ENCODE measurements around the gene FSTL5.

FSTL5 gene

DNA sequence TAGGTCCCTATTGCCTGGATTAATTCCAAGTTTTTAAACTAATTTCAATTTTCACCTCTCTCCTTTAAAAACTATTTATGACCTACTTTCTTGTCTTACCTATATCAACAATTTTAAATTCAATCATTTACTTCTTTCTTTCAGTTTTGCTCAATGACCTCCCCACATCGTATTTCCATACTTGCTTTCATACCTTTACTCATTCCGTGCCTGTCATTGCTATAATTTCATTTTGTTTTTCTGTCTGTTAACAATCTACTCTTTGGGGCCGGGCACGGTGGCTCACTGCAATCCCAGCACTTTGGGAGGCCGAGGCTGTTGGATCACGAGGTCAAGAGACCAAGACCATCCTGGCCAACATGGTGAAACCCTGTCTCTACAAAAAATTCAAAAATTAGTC lies 781.1 kb downstream of the FSTL5 start:
- TF ChIP-seq EP300 (IDR thresholded peaks at IDR 0.05; ENCODE audit: borderline replicate concordance) (no peak), CEBPB (IDR thresholded peaks at IDR 0.05) (no peak), CREB1 (IDR thresholded peaks at IDR 0.05; ENCODE audit: low read depth) (no peak), TAF1 (IDR thresholded peaks at IDR 0.05; ENCODE audit: low read depth) (no peak), RAD21 (IDR thresholded peaks at IDR 0.05; ENCODE audit: low read depth) (no peak), ZBTB7A (IDR thresholded peaks at IDR 0.05; ENCODE audit: low read depth) (no peak), FOXM1 (IDR thresholded peaks at IDR 0.05; ENCODE audit: borderline replicate concordance, low read depth) (no peak), YY1 (IDR thresholded peaks at IDR 0.05; ENCODE audit: low read depth) (no peak), NFIC (IDR thresholded peaks at IDR 0.05) (no peak), EGR1 (IDR thresholded peaks at IDR 0.05) (no peak), TEAD4 (IDR thresholded peaks at IDR 0.05) (no peak), TCF12 (IDR thresholded peaks at IDR 0.05; ENCODE audit: low read depth) (no peak)
- TF ChIP-seq, protein P1, sequence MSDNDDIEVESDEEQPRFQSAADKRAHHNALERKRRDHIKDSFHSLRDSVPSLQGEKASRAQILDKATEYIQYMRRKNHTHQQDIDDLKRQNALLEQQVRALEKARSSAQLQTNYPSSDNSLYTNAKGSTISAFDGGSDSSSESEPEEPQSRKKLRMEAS (IDR thresholded peaks at IDR 0.05), result no peak
- TF ChIP-seq, protein P2, sequence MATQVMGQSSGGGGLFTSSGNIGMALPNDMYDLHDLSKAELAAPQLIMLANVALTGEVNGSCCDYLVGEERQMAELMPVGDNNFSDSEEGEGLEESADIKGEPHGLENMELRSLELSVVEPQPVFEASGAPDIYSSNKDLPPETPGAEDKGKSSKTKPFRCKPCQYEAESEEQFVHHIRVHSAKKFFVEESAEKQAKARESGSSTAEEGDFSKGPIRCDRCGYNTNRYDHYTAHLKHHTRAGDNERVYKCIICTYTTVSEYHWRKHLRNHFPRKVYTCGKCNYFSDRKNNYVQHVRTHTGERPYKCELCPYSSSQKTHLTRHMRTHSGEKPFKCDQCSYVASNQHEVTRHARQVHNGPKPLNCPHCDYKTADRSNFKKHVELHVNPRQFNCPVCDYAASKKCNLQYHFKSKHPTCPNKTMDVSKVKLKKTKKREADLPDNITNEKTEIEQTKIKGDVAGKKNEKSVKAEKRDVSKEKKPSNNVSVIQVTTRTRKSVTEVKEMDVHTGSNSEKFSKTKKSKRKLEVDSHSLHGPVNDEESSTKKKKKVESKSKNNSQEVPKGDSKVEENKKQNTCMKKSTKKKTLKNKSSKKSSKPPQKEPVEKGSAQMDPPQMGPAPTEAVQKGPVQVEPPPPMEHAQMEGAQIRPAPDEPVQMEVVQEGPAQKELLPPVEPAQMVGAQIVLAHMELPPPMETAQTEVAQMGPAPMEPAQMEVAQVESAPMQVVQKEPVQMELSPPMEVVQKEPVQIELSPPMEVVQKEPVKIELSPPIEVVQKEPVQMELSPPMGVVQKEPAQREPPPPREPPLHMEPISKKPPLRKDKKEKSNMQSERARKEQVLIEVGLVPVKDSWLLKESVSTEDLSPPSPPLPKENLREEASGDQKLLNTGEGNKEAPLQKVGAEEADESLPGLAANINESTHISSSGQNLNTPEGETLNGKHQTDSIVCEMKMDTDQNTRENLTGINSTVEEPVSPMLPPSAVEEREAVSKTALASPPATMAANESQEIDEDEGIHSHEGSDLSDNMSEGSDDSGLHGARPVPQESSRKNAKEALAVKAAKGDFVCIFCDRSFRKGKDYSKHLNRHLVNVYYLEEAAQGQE (IDR thresholded peaks at IDR 0.05; ENCODE audit: low read depth), result no peak
- TF ChIP-seq, protein P3, sequence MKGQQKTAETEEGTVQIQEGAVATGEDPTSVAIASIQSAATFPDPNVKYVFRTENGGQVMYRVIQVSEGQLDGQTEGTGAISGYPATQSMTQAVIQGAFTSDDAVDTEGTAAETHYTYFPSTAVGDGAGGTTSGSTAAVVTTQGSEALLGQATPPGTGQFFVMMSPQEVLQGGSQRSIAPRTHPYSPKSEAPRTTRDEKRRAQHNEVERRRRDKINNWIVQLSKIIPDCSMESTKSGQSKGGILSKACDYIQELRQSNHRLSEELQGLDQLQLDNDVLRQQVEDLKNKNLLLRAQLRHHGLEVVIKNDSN (IDR thresholded peaks at IDR 0.05), result no peak

DNA sequence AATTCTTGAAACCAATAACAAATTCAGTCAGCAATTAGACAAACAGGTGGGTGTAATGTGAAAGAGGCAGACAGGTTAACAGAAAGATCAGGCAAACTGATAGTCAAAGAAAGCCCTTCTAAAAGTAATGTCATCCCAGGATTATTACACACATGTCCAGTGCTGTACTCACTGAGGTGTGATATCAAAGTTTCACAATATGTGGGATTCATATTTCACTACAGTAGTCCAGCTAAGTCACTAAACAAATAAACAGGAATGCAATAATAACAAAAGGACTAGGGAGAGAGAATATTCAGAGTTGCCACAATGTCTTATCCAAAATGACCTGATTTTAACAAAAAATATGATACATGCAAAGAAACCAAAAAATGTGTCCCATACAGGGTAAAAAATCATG lies 787.5 kb downstream of the FSTL5 start:
- TF ChIP-seq, protein P1 (IDR thresholded peaks at IDR 0.05), result no peak
- TF ChIP-seq NFIC (IDR thresholded peaks at IDR 0.05), result no peak
- TF ChIP-seq ZBTB7A (IDR thresholded peaks at IDR 0.05; ENCODE audit: low read depth), result no peak
- no peak for TF ChIP-seq CEBPB (IDR thresholded peaks at IDR 0.05)
- no peak for TF ChIP-seq EP300 (IDR thresholded peaks at IDR 0.05; ENCODE audit: borderline replicate concordance)
- no peak for TF ChIP-seq YY1 (IDR thresholded peaks at IDR 0.05; ENCODE audit: low read depth)
- no peak for TF ChIP-seq RAD21 (IDR thresholded peaks at IDR 0.05; ENCODE audit: low read depth)

DNA sequence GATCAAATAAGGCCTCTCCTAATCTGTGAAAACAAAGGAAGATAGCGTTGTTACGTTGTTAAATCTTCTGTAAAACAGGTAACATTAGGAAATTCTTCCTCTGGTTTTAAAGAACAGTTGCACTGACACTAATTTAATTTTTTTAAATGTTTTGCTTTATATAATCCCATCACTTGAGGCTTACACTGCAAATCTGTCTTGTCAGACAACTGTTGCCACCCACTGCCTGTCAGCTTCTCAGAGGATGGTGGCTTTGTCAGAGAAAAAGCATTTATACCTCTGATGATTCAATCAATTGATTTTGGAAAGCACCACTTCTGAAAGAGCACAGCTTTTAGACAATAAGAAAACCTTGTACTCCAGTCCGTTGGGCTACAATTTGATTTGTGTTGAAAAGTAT lies 799.1 kb downstream of the FSTL5 start:
- TF ChIP-seq EP300 (IDR thresholded peaks at IDR 0.05; ENCODE audit: borderline replicate concordance) (no peak), FOXM1 (IDR thresholded peaks at IDR 0.05; ENCODE audit: borderline replicate concordance, low read depth) (no peak), CREB1 (IDR thresholded peaks at IDR 0.05; ENCODE audit: low read depth) (no peak), TAF1 (IDR thresholded peaks at IDR 0.05; ENCODE audit: low read depth) (no peak), YY1 (IDR thresholded peaks at IDR 0.05; ENCODE audit: low read depth) (no peak), CEBPB (IDR thresholded peaks at IDR 0.05) (no peak), ZBTB7A (IDR thresholded peaks at IDR 0.05; ENCODE audit: low read depth) (no peak), TEAD4 (IDR thresholded peaks at IDR 0.05) (no peak), TCF12 (IDR thresholded peaks at IDR 0.05; ENCODE audit: low read depth) (no peak), EGR1 (IDR thresholded peaks at IDR 0.05) (no peak), RAD21 (IDR thresholded peaks at IDR 0.05; ENCODE audit: low read depth) (no peak), NFIC (IDR thresholded peaks at IDR 0.05) (no peak)
- TF ChIP-seq, protein P3 (IDR thresholded peaks at IDR 0.05), result no peak
- TF ChIP-seq, protein P2 (IDR thresholded peaks at IDR 0.05; ENCODE audit: low read depth), result no peak
- TF ChIP-seq, protein P1 (IDR thresholded peaks at IDR 0.05), result no peak

DNA sequence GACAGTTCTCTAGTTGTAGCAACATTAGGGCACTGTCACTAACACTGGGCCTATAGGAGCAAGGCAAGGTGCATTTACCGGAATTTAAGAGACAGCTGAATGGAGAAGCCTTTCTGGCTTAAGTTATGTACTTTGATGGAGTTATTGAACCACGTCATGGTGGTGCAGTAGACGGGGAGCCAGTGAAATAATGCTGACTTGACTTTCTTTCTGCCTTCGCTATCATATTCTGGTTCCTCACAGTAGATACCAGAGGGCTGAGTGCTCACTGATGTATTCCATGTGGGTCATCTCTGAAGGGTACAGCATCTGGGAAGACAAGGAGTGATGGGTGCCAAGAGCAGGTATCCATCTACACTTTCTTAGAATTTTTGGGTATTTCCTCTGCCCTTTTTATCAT lies 802.8 kb downstream of the FSTL5 start:
- TF ChIP-seq, protein P1 (IDR thresholded peaks at IDR 0.05), result no peak
- TF ChIP-seq CREB1 (IDR thresholded peaks at IDR 0.05; ENCODE audit: low read depth), result no peak
- TF ChIP-seq NFIC (IDR thresholded peaks at IDR 0.05), result no peak
- no peak for TF ChIP-seq ZBTB7A (IDR thresholded peaks at IDR 0.05; ENCODE audit: low read depth)
- no peak for TF ChIP-seq TAF1 (IDR thresholded peaks at IDR 0.05; ENCODE audit: low read depth)
- no peak for TF ChIP-seq YY1 (IDR thresholded peaks at IDR 0.05; ENCODE audit: low read depth)

DNA sequence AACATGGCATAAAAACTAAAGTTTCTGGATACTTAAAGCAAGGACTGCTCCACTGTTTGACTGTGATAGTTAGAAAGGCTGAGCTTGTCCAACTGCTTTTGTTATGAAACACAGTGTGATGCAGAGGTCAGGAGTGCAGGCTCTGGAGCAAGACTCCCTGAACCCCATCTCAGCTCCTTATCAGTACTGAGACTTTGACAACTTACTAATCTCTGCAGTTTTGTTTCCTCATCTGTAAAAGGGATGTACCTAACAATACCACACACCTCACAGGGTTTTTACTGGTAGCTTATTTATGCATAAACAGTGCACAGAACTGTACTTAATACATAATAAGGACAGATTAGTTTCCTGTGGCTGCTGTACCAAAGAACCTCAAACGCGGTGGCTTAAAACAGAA lies 804.3 kb downstream of the FSTL5 start:
- TF ChIP-seq, protein P1 (IDR thresholded peaks at IDR 0.05), result no peak
- no peak for TF ChIP-seq TEAD4 (IDR thresholded peaks at IDR 0.05)
- no peak for TF ChIP-seq ZBTB7A (IDR thresholded peaks at IDR 0.05; ENCODE audit: low read depth)
- no peak for TF ChIP-seq CREB1 (IDR thresholded peaks at IDR 0.05; ENCODE audit: low read depth)
- TF ChIP-seq, protein P3 (IDR thresholded peaks at IDR 0.05), result no peak
- TF ChIP-seq NFIC (IDR thresholded peaks at IDR 0.05), result no peak

Measured in Ishikawa (cell line).